ENCODE data around the gene SH3BP2. TPM values are rescaled to one million over a fixed set of nuclear protein-coding genes. Genes with fewer than 3 reads are reported as not detected.

Gene SH3BP2
- polyA plus RNA-seq, 1 donor (not counting 4 experiments of a cell fraction or from before 2014, with no cell fraction given) = 11.2 TPM

GRCh38 chr4:2806390-2807355 lies 13.8 kb downstream of the SH3BP2 start:
- no peak overlapping the region for H3K9ac ChIP-seq (ENCODE audit: control insufficient read depth, extremely low read depth, insufficient read depth, low read length)
- no peaks in the 10 kb centered on the region for H3K9me1 ChIP-seq (ENCODE audit: control insufficient read depth, extremely low read depth, insufficient read depth, low read length)
- H3K27me3 ChIP-seq (ENCODE audit: control insufficient read depth, extremely low read depth, insufficient read depth, low read length) = no peaks in the 10 kb centered on the region
- H3K4me1 ChIP-seq (ENCODE audit: control insufficient read depth, extremely low read depth, insufficient read depth, low read length) = peaks cover 12% of the 10 kb centered on the region
- H3K79me2 ChIP-seq (ENCODE audit: control insufficient read depth, insufficient read depth, low read length) = no peaks in the 10 kb centered on the region
- peaks cover 0 to 1% of the 10 kb centered on the region in 2 experiments for H3K36me3 ChIP-seq (ENCODE audit: control insufficient read depth in 2 of 2, extremely low read depth in 1 of 2, insufficient read depth in 2 of 2, low read length in 2 of 2)
- H3K4me3 ChIP-seq (ENCODE audit: control insufficient read depth in 2 of 3, extremely low read depth in 1 of 3, insufficient read depth in 2 of 3, low read depth in 1 of 3, low read length in 3 of 3) = no peak overlapping the region
- DNase-seq (ENCODE audit: low read depth, low spot score) (no peak), FAIRE-seq (no peak)
- H3K27ac ChIP-seq (ENCODE audit: control insufficient read depth, insufficient read depth, low read length) = no peak overlapping the region
- no peak overlapping the region for H2AFZ ChIP-seq (ENCODE audit: control insufficient read depth, low read length)
- TF ChIP-seq EZH2 (IDR thresholded peaks at IDR 0.05; ENCODE audit: low read length) = no peak
- no peak for TF ChIP-seq CTCF (optimal IDR thresholded peaks at IDR 0.05 in 1 of 3, IDR thresholded peaks at IDR 0.05 in 1 of 3, conservative IDR thresholded peaks at IDR 0.05 in 1 of 3; ENCODE audit: extremely low read depth in 1 of 3, insufficient read depth in 2 of 3, low read length in 3 of 3)
- no peaks in the 10 kb centered on the region for H3K9me3 ChIP-seq (ENCODE audit: control insufficient read depth, low read depth, low read length)
- no peaks in the 10 kb centered on the region for H4K20me1 ChIP-seq (ENCODE audit: control insufficient read depth, extremely low read depth, insufficient read depth, low read length)
- H3K4me2 ChIP-seq (ENCODE audit: control insufficient read depth, extremely low read depth, insufficient read depth, low read depth, low read length) = no peak overlapping the region
- dilution Hi-C loops (cut with MboI; ENCODE audit: extremely low pct_ligation_motif_present, low sequenced_read_pairs) = no loop called here

GRCh38 chr4:2807571-2807970 lies 14.7 kb downstream of the SH3BP2 start:
- Histone ChIP-seq H3K27ac (ENCODE audit: control insufficient read depth, insufficient read depth, low read length) (no peak overlapping the region), H3K4me1 (ENCODE audit: control insufficient read depth, extremely low read depth, insufficient read depth, low read length) (peaks cover 17% of the 10 kb centered on the region), H4K20me1 (ENCODE audit: control insufficient read depth, extremely low read depth, insufficient read depth, low read length) (no peaks in the 10 kb centered on the region), H3K27me3 (ENCODE audit: control insufficient read depth, extremely low read depth, insufficient read depth, low read length) (no peaks in the 10 kb centered on the region), H2AFZ (ENCODE audit: control insufficient read depth, low read length) (no peak overlapping the region), H3K4me2 (ENCODE audit: control insufficient read depth, extremely low read depth, insufficient read depth, low read depth, low read length) (no peak overlapping the region), H3K9me1 (ENCODE audit: control insufficient read depth, extremely low read depth, insufficient read depth, low read length) (no peaks in the 10 kb centered on the region), H3K79me2 (ENCODE audit: control insufficient read depth, insufficient read depth, low read length) (no peaks in the 10 kb centered on the region), H3K9ac (ENCODE audit: control insufficient read depth, extremely low read depth, insufficient read depth, low read length) (no peak overlapping the region), H3K9me3 (ENCODE audit: control insufficient read depth, low read depth, low read length) (no peaks in the 10 kb centered on the region), H3K4me3 (ENCODE audit: control insufficient read depth in 2 of 3, extremely low read depth in 1 of 3, insufficient read depth in 2 of 3, low read depth in 1 of 3, low read length in 3 of 3) (no peak overlapping the region), H3K36me3 (ENCODE audit: control insufficient read depth in 2 of 2, extremely low read depth in 1 of 2, insufficient read depth in 2 of 2, low read length in 2 of 2) (peaks cover 0 to 1% of the 10 kb centered on the region in 2 experiments)
- DNase-seq (ENCODE audit: low read depth, low spot score) (no peak), FAIRE-seq (no peak)
- dilution Hi-C loops (cut with MboI; ENCODE audit: extremely low pct_ligation_motif_present, low sequenced_read_pairs) = no loop called here
- TF ChIP-seq EZH2 (IDR thresholded peaks at IDR 0.05; ENCODE audit: low read length) (no peak), CTCF (optimal IDR thresholded peaks at IDR 0.05 in 1 of 3, IDR thresholded peaks at IDR 0.05 in 1 of 3, conservative IDR thresholded peaks at IDR 0.05 in 1 of 3; ENCODE audit: extremely low read depth in 1 of 3, insufficient read depth in 2 of 3, low read length in 3 of 3) (no peak)

Data from keratinocyte (primary cell).